T-helper 1 cell treated with Interleukin-12 subunit alpha and Interleukin-12 subunit beta and Interleukin-4 antibody, amounts not matched to agents 30 ng/mL and 1 ng/mL, for 36 hours (primary cell): ENCODE measurements around the gene ADAM22. TPM values are rescaled to one million over a fixed set of nuclear protein-coding genes. Genes with fewer than 3 reads are reported as not detected.

Experiments
- intact Hi-C: fragments of 100-400 bp; cut with micrococcal nuclease; formaldehyde crosslinking; loops from one replicate; pipeline ENCODE4 v1.15.1; 2024
- total RNA-seq: library from RNA; stranded (reverse); gene quantifications from 2 replicates; pipeline ENCODE4 v1.2.3, GENCODE V29; 2022

ADAM22 gene
- total RNA-seq, 1 donor from 2014 or later, result 1.2 TPM

DNA sequence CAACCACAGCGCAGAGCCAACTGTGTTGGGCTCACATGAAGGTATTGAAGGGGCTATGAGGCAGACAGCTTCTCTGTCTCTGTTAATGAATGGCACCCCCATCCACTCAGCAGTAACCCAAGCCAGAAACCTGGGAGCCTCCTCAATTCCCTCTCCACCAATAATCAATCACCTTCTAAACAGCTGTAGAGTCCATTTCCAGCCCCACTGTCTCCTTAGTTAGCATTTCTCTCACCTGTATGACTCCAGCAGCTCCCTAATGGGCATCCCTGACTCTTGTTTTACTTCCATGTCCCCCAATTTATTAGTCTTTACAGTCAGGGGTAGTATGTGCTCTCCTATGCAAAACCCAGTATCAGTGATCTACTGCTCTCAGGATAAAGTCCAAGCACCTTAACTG lies 278.9 kb downstream of the ADAM22 start:
- intact Hi-C loops, result loop anchor here (10.0 kb wide), 2 partner anchors 998 to 1058 kb away; partner anchors contain the start of genes DMTF1 and TMEM243

DNA sequence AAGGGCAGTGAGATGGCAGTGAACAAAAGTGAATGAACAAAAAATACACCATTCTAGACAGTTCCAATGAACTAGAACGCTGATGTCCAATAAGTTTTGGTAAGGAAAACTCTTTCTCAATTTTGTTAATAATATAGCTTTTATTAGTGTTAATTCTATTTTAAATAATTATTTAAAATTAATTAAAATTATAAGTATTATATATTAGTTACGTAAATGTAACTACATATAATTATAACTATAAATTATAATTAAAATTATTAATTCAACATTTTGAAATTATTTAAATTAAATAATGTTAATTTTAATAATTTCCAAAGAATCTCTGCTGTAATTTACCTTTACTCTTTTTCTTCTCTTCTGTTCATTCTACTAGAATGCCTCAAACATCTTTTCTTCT lies 280.4 kb downstream of the ADAM22 start:
- intact Hi-C loops, result loop anchor here (10.0 kb wide), 2 partner anchors 1000 to 1060 kb away; partner anchors contain the start of genes DMTF1 and TMEM243

DNA sequence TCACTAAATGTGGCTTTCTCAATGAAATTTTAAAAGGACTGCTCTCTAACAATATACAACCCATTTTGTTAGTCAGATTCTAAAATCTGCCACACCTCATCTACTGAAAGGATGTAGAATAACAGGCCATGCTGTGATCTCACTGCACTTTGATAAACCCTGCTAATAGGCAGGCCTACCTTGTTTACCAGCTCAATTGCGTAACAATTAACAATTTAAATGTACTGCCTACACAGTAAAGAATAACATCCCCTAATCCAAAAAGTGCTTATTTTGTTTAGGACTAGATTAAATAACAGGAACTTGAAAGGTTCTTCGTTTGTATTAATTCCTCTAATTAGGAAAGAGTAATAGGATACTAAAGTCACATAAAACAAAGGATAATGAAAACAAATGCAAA lies 281.2 kb downstream of the ADAM22 start:
- intact Hi-C loops, result loop anchor here (5.0 to 10.0 kb wide), 3 partner anchors 283 to 1060 kb away; partner anchors contain the start of genes ADAM22, DMTF1 and TMEM243

DNA sequence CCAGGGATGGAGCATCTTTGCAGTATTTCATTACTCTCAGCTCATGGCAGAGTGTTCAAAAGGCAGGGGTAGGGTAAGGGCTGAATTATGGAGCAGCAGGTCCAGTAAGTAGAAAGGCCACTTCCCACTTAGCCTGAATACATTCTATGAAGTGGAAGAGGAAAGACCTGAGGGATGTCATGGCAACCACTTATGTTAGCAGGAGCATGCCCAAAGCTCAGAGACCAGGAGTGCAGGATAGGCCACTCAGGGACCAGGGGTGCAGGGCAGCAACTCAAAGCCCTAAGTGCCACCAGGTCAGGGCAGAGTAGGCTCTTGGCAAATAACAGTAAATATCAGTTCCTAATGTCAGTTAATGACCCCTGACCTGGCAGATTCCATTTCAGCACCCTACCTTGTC lies 282.2 kb downstream of the ADAM22 start:
- intact Hi-C loops, result loop anchor here (5.0 to 10.0 kb wide), 3 partner anchors 284 to 1061 kb away; partner anchors contain the start of genes ADAM22, DMTF1 and TMEM243

DNA sequence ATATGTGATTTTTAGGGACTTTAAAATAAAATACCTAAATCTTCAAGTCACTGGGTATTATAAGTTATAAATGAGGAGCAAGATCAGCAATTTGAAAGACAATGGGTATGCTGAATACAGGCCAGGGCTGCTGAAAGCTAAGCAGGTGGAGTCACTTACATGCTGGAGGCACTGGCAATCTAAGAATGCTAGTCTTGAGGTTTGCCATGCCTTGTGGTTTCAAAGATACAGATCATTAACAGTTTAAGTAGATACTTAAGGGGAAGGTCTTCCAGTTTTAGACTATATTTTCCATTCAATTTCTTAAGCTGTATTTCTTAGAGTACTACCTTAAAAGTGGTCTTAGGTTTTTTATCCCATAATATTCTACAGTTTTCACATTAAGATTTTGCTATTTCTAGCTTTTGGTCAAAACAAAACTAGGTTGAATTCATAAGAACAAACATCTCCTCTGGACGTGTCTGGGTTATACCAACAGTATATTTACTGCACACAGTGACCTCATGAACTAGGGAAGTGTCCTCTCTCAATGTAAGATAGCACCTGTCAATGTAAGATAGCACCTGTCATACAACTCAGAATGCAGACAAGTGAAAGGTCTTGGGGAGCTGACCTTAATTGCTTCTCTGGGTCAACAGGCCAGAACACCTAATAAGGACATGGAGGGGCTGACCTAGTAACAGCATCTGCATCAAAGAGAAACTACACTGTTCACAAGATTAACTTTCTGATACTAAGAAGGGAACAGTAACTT lies 283.8 kb downstream of the ADAM22 start:
- intact Hi-C loops, result loop anchor here (2.0 to 10.0 kb wide), 5 partner anchors 286 to 1063 kb away; partner anchors contain the start of genes ADAM22, DMTF1 and TMEM243

DNA sequence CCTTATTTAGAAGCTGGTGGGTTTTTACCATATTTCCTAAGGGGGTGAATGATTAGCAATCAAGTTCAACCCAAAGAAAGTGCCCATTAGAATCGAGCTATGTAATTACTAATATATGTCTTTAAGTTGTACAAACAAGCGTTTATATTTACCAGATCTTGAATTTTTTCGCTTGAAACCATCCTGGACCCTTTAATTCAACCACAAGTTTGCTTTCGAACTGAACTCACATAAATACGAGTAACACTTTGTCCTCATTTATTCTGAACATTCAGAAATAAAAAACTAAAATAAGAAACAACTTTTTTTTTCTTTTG lies 284.3 kb downstream of the ADAM22 start:
- intact Hi-C loops, result loop anchor here (2.0 to 10.0 kb wide), 5 partner anchors 286 to 1064 kb away; partner anchors contain the start of genes ADAM22, DMTF1 and TMEM243

DNA sequence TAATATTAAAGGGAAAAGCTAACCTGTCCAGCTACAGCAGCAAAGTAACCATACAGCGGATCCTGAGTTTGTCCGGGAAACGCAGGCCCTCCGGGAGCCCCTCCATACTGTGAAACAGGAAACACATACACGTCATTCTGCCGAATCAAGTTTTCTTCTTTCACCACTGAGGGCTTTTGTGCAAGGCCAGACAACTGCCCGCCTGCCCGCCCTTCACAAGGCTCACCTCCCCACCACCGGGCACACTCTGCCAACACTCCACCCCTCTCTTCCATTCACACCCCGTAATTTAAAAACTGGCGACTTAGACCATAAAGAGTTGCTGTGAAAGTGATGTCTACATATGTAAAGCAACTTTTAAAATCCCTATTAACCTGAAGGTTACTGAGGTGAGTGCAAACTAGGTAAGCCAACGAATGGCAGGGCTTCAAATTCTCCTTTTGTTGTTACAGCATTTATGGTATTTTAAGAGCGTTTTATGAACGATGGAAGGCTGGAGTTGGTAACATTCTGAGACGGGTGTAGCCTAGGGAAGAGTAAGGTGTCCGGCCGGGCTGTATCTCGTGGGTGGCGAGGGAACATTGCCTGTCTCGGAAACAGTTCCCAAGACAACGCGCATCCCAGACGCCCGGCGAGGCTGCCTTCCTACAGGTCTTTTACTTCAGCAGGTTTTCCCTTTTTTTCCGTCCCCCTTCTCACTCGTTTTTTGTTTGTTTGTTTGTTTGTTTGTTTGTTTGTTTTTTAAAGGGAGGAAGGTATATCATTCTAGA lies 285.0 kb downstream of the ADAM22 start:
- intact Hi-C loops, result loop anchor here (1.0 to 10.0 kb wide), 6 partner anchors 287 to 1064 kb away; partner anchors contain the start of genes ADAM22, DMTF1, RUNDC3B and TMEM243

DNA sequence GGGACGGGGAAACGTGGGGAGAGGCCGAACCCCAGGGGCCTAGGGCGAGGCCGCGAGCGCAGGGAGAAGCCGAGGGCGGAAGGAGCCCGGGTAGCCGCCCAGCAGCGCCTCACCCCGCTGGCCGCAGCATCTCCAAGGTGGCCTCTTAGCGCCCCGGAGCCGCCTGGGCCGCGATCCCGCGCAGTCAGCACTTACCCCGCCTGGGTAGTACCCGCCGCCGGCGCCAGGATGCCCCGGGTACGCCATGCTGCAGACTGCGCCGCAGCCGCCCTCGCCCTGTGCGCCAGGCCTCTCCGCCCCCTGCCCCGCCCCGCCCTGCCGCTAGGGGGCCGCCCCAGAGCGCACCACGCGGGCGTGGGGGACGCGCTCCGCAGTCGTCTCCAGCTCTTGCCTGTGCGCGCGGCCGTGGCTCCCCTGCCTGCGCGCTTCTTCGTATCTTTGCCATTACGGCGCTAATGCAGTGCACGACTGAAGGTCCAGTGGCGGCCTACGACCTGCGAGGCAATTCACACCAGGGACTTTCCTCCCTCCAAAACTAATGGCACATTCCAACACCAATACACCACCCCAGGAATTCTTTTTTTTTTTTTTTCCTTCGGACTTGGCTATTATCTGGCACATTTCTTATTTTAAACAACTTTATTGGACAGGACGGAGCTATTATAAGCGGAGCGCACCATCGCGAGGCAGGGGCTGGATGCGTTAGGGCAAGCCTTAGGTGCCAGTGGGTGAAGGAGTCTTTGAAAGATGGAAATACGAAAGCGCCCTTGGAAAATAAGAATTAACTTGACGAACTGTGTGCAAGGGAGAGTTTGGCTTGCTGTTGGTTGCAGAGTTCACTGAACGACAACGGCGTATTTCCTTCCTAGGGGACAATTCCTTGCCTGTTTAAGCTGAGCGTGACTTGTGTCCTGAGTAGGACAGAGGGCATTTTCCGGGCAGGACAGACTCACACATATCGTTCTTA lies 286.0 kb downstream of the ADAM22 start, which contains the start of gene SRI:
SRI (minus strand) TSS at position 258 of the 967 bp plus-strand sequence; CDS start at position 246, 12 bp downstream.
- intact Hi-C loops, result loop anchor here (1.0 to 10.0 kb wide), 9 partner anchors 288 to 1065 kb away; partner anchors contain the start of genes ADAM22, CROT, DMTF1 and RUNDC3B

DNA sequence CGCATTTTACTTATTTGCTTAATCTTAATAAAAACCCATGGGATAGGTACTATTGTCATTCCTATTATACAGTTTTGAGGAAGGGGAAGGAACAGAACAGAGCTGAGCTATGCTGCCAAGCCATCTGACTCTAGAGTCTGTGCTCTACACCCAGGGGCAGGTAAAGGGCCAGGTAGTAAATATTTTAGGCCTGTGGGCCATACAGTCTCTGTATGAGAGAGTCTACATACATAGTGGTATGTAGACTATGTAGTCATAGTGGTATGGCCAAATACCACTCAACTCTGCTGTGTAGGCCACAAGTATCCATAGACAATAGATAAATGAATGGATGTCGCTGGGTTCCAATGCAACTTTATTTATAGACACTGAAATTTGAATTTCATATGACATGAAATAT lies 289.2 kb downstream of the ADAM22 start:
- intact Hi-C loops, result loop anchor here (5.0 kb wide), 1 partner anchor 426 kb away; no protein-coding TSS in a partner anchor

DNA sequence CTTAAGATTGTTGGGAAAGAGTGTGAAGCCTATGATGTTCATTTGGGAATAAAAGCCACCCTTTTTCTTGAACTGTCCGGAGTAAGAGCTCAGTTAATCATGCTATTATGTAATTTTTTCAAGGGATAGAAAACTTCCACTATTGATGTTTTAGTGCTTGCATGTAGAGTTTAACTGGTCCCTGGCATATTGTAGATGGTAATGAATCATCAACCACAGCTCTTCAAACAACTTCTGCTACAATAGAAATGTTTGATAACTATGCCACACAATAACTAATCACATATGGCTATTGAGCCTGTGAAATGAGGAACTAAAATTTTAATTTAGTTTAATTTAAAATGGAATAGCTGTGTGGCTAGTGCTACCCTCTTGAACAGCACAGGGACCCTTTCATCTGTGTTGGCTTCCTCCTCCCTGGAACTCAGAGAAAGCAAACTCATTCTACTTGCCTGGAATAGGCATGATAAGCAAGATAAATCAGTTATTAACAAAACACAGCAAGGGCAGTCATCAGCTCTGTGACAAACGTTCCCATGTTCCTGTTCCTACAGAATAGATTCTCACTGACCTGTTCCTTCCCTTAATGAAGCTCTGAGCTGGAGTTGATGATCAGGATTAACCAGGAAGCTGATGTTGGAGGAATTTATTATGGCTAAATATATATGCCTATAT lies 290.7 kb downstream of the ADAM22 start:
- intact Hi-C loops, result loop anchor here (5.0 kb wide), 1 partner anchor 427 kb away; no protein-coding TSS in a partner anchor

DNA sequence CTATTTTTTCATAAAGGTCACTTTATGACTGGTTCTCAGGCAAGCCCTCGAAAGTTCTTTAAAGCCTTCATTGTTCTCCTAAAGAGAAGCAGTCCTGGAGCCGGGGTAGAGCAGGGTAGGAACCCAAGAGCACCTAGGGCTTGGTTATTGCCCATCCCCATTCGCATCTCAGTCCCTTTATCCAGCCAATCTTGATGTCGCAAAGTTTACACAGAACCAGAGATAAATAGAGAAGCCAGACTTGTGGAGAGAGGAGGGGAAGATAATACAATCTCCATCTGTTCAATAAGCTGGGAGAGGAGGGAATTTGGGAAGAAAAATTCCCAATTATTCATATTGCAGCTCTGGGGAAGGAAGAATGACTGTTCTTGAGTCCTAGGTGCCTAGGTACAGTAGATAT lies 292.1 kb downstream of the ADAM22 start:
- intact Hi-C loops, result no loop called here

DNA sequence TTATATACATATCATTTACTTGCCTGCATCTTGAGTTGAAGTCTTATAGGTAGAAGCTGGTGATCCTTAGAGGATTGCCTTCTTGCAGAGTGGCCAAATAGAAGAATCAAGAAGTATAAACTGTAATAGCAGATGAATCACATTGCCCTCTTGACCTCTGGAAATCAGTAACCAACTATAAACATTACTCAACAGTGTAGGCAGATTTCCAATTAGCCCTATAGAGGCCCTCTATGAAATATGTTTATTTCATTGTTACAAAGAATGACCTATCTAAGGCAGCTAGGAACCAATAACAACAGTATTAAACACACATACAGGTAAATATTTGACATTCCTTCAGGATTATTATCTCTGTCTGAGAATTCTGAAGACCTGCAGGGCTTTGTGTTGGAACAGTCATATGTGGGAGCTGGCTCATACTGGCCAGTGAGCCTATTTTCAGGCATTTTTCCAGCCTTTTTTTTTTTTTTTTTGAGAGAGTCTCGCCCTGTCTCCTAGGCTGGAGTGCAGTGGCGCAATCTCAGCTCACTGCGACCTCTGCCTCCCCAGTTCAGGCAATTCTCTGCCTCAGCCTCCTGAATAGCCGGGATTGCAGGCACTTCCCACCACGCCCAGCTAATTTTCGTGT lies 292.9 kb downstream of the ADAM22 start:
- intact Hi-C loops, result no loop called here

DNA sequence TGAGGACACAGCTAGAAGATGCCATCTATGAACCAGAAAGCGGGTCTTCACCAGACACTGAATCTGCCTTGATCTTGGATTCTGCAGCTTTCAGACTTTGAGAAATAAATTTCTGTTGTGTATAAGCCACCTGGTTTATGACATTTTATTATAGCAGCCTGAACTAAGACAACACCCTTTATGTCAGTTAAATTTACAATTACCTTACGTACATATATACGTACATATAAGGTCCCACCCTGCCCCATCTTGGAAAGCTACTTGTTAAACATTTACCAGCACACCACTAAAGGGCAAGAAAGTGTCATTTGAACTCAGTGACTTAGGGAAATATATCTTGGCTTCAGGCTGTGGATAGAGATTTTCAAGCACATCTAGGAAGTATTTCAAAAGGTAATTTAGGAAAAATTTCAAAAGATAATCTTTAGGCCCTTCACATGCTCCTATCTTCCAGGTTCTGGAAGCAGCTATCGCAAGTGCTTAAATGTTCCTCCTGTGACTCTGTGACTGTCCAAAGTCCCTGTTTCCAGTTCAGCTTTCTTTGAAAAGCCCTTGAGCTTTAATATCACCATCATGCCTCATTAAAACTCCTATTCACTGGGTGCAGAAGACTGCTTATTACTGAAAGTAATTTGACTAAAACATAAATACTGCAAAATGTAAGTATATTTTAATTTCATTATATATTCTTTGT lies 295.4 kb downstream of the ADAM22 start:
- intact Hi-C loops, result no loop called here

DNA sequence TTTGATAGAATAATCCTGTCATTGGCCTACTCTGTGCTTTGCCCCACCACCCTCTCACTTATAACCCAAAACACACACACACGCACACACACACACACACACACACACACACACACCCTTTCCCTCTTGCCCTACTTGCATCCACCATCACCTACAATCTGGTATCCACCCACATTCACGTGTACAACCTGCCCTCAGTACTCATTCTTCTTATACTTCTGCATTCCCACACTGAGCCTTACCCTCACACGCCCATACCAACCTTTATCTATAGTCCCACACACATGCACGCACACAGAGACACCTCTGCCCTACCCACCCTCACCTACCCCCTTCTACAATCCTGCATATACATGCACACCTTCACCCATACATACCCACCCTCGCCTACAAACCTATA lies 296.6 kb downstream of the ADAM22 start:
- intact Hi-C loops, result no loop called here

DNA sequence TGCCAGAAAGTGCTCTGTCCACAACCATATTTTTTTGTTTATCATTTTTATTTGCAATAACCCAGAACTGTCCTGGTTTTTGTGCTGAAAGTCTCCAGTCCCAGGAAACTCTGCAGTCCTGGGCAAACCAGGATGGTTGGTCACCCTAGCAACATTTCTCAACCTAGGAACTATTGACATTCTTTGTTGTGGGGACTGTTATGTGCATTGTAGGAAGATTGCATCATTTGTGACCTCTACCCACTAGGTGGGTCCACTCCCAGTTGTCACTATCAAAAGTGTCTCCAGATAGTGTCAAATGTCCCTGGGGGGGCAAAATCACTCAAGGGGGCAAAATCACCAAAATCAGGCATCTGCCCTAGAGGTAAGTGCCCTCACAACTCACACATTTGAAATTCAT lies 299.8 kb downstream of the ADAM22 start:
- intact Hi-C loops, result no loop called here

DNA sequence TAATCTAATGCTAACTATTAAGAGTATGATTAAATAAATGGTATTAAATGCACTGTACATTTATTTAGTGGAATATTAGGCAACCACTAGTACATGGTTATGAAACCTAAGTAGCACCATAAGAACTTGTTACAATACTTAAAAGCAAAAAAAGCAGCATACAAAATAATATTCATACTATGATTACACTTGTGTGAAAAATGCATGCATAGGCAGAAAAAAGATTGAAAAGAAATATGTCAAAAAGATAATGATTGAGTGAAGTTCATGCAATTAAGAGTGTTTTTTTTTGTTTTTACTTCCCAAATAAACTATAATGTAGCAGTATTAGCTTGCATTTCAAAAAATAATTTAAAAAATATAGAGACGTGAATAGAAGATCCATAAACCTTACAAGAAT lies 305.8 kb downstream of the ADAM22 start:
- intact Hi-C loops, result loop anchor here (5.0 to 10.0 kb wide), 2 partner anchors 117 to 305 kb away; no protein-coding TSS in a partner anchor

DNA sequence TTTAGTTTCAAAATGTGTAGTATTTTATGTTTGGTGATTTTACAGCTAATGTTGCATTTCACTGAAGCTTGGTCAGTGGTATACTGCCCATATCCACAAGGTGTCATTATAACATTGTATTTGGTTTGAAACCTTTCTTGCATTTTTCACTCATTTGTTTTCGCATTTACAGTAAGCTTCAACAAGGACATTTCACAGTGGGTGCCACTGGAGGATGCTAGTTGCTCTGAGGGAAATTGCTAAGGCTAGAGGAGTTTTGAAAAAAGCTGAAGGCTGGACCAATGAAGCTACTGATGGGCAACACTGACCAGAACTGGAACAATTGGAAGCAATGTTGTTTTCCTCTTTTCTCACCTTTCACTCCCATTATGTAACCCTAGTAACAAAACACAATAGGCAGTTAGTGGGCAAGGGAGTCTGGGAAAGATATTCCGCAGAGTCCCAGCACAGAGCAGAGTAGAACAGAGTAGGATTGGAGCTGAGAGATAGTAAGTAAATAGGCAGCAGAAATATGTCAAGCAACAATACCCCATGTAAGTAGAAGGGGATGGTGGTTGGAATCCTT lies 309.4 kb downstream of the ADAM22 start:
- intact Hi-C loops, result loop anchor here (1.0 to 10.0 kb wide), 4 partner anchors 114 to 1380 kb away; no protein-coding TSS in a partner anchor

DNA sequence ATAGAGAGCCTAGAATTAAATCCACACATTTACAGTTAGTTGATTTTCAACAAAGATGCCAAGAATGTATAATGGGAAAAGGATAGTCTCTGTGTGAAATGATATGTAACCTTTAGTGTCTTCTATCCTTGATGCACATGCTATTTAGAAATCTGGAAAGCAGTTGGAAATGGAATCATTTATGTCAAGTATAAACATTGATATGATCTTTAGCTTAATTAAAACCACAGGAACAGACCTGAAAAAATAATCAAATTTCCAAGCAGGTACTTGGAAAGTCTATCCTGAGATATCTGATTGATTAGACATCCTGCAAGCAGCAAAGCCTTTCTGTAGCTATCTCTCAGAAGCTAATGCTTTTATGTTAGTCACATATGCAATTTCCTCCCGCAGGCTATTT lies 310.2 kb downstream of the ADAM22 start:
- intact Hi-C loops, result loop anchor here (5.0 to 10.0 kb wide), 2 partner anchors 113 to 301 kb away; no protein-coding TSS in a partner anchor
